Lung (tissue), 12 donors: Measurements from ENCODE around the gene CNTN1. TPM values are rescaled to one million over a fixed set of nuclear protein-coding genes. Genes with fewer than 3 reads are reported as not detected.

Source experiments
- ATAC-seq: fragments of 200-7000 bp; cut with Tn5 transposase; one replicate; pipeline ENCODE4 v1.9.1; 2020; ENCODE audit warnings: moderate number of reproducible peaks; ENCODE audit not compliant: insufficient read depth, low FRiP score
- DNase-seq, 3 donors: peaks; one replicate each; pipeline ENCODE4 v3.0.0-alpha.2; 2013 to 2017
- H3K27ac ChIP-seq, 2 donors: one replicate each; pipeline ENCODE4 v1.5.1; 2013; ENCODE audit warnings: mild to moderate bottlenecking in 2 of 2, moderate library complexity in 2 of 2, control low read depth in 1 of 2, inconsistent platforms in 1 of 2, low read depth in 1 of 2, low read length in 1 of 2
- H3K27me3 ChIP-seq, 3 donors: one replicate each; pipeline ENCODE4 v1.5.1; 2013; ENCODE audit warnings: low read length in 2 of 3; ENCODE audit not compliant: control insufficient read depth in 3 of 3, insufficient read depth in 3 of 3
- H3K36me3 ChIP-seq, 4 donors: one replicate each; pipeline ENCODE4 v1.5.1; 2013; ENCODE audit warnings: low read length in 4 of 4, mild to moderate bottlenecking in 1 of 4, moderate library complexity in 1 of 4; ENCODE audit not compliant: control insufficient read depth in 4 of 4, insufficient read depth in 4 of 4
- H3K4me1 ChIP-seq, 5 donors: one replicate each; pipeline ENCODE4 v1.5.1; 2013; ENCODE audit warnings: low read length in 5 of 5, mild to moderate bottlenecking in 2 of 5, moderate library complexity in 1 of 5; ENCODE audit not compliant: control insufficient read depth in 5 of 5, insufficient read depth in 5 of 5
- H3K4me3 ChIP-seq: one replicate; pipeline ENCODE4 v1.5.1; 2013; ENCODE audit warnings: mild to moderate bottlenecking, control low read depth, moderate library complexity
- H3K9ac ChIP-seq, 2 donors: one replicate each; pipeline ENCODE4 v1.5.1; 2013; ENCODE audit warnings: low read length in 2 of 2, control low read depth in 1 of 2; ENCODE audit not compliant: insufficient read depth in 1 of 2
- H3K9me3 ChIP-seq, 4 donors: one replicate each; pipeline ENCODE4 v1.5.1; 2013; ENCODE audit warnings: low read length in 3 of 4, mild to moderate bottlenecking in 1 of 4, moderate library complexity in 1 of 4; ENCODE audit not compliant: control insufficient read depth in 4 of 4, insufficient read depth in 3 of 4
- CTCF ChIP-seq: IDR thresholded peaks from 2 replicates; pipeline ENCODE4 v1.5.1; 2012; ENCODE audit warnings: mild to moderate bottlenecking; ENCODE audit errors: control extremely low read depth, extremely low read depth
- WGBS, 2 donors: extraction: QIAGEN DNeasy Blood & Tissue Kit; methylation state at CpG; one replicate each; pipeline ENCODE4 v1.1.7; 2013; 5-methylcytosine and 5-hydroxymethylcytosine counted together
- polyA plus RNA-seq, 2 donors: library from polyadenylated mRNA; stranded (reverse); fragments of 200-250 nt; gene quantifications; one replicate each; pipeline ENCODE4 v1.2.1, GENCODE V29; 2013
- total RNA-seq, 2 donors: library from RNA; depleted of rRNA in 1 of 2; stranded (reverse); fragments of >200 nt in 1 of 2; gene quantifications; one replicate each; pipeline ENCODE4 v1.2.1, GENCODE V29; 2014 to 2021
- donor health status: control.
- donor health status: control.
- donor health status: Bipolar disorder and iron deficiency.
- donor health status: healthy.
- donor health status: DM: yes; HTN: yes; CAD: no.

CNTN1 gene
- total and polyA plus RNA-seq, 4 donors: 0.10 to 47.6 (median 1.1) TPM

- H3K4me1 ChIP-seq: peaks cover 0 to 45% (median 4%) of the 10 kb centered on the region in 5 donors
- TF ChIP-seq CTCF: no peak
- 68 to 74% methylated on average over 2 of the region's 2 CpGs for WGBS, 2 donors
- H3K27ac ChIP-seq: no peak overlapping the region
- DNase-seq (no peak), ATAC-seq (no peak)
- H3K9ac ChIP-seq: no peak overlapping the region
- H3K4me3 ChIP-seq: no peak overlapping the region
- peaks cover 0 to 4% (median under 1%) of the 10 kb centered on the region in 4 donors for H3K9me3 ChIP-seq
- no peaks in the 10 kb centered on the region for H3K27me3 ChIP-seq
- H3K36me3 ChIP-seq: no peaks in the 10 kb centered on the region
These were observed 44.6 kb upstream of the CNTN1 start for GRCh38 chr12:40647651-40648050.

GRCh38 chr12:40648519-40648918 lies 43.7 kb upstream of the CNTN1 start:
- no peak for ATAC-seq
- 71 to 81% methylated on average over 1 of the region's 1 CpG for WGBS, 2 donors
- no peak for TF ChIP-seq CTCF

GRCh38 chr12:40650038-40650704 lies 42.1 kb upstream of the CNTN1 start:
- Histone ChIP-seq H3K36me3 (no peaks in the 10 kb centered on the region), H3K4me3 (no peak overlapping the region), H3K9me3 (peaks cover 0 to 3% (median 0%) of the 10 kb centered on the region in 4 donors), H3K27me3 (no peaks in the 10 kb centered on the region), H3K27ac (no peak overlapping the region), H3K9ac (no peak overlapping the region), H3K4me1 (peaks cover 0 to 25% (median 0%) of the 10 kb centered on the region in 5 donors)
- WGBS, 2 donors: 83 to 91% methylated on average over 1 of the region's 1 CpG
- ATAC-seq (no peak), DNase-seq (no peak)
- no peak for TF ChIP-seq CTCF

More at GRCh38 chr12:40648519-40648918, 43.7 kb upstream of the CNTN1 start:
- H3K36me3 ChIP-seq: no peaks in the 10 kb centered on the region
- no peak overlapping the region for H3K27ac ChIP-seq
- H3K9me3 ChIP-seq: peaks cover 0 to 3% (median 0%) of the 10 kb centered on the region in 4 donors
- H3K4me3 ChIP-seq: no peak overlapping the region
- H3K27me3 ChIP-seq: no peaks in the 10 kb centered on the region
- H3K4me1 ChIP-seq: peaks cover 0 to 38% (median 4%) of the 10 kb centered on the region in 5 donors
- no peak overlapping the region for H3K9ac ChIP-seq
- DNase-seq: no peak

GRCh38 chr12:40655451-40655850 lies 36.8 kb upstream of the CNTN1 start:
- WGBS, 2 donors: 77 to 84% methylated on average over 1 of the region's 1 CpG
- no peak overlapping the region for H3K27ac ChIP-seq

More at GRCh38 chr12:40655451-40655850, 36.8 kb upstream of the CNTN1 start:
- Histone ChIP-seq H3K4me3 (no peak overlapping the region), H3K9me3 (peaks cover 0 to 5% (median 0%) of the 10 kb centered on the region in 4 donors), H3K4me1 (no peaks in the 10 kb centered on the region), H3K9ac (no peak overlapping the region), H3K36me3 (no peaks in the 10 kb centered on the region), H3K27me3 (no peaks in the 10 kb centered on the region)
- DNase-seq (no peak), ATAC-seq (no peak)
- no peak for TF ChIP-seq CTCF
